HL-60 (cell line): ENCODE results near the gene OR1E1.

Experiments used
- CTCF ChIP-seq: IDR thresholded peaks from one replicate; pipeline ENCODE4 v1.5.1; 2011; ENCODE audit warnings: low read length, control low read depth, inconsistent platforms; ENCODE audit not compliant: insufficient read depth
- POLR2AphosphoS5 ChIP-seq: IDR thresholded peaks from 2 replicates; pipeline ENCODE4 v1.6.1; 2012; ENCODE audit warnings: low read depth

DNA sequence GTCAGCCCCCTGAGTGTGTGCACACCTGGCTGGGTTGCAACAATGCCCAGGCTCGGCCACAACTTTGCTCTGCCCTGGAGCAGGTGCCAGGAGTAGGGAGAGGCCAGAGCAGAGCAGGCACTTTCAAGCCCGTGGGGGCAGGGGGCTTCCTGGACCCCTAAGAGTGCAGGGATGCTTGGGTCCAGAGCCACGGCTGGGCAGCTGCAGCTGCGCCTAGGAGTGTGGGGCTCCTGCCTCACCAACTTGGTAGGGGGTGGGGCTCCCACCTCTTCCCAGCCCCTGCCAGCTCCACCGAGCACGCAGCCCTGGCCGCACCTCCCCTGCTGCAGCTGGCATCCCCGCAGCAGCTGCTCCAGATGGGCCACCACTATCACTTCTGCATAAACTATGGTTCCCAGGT is 19.9 kb downstream of the OR1E1 start:
- TF ChIP-seq POLR2AphosphoS5 (no peak), CTCF (no peak)
